ENCODE measurements around the gene CELF2.

DNA sequence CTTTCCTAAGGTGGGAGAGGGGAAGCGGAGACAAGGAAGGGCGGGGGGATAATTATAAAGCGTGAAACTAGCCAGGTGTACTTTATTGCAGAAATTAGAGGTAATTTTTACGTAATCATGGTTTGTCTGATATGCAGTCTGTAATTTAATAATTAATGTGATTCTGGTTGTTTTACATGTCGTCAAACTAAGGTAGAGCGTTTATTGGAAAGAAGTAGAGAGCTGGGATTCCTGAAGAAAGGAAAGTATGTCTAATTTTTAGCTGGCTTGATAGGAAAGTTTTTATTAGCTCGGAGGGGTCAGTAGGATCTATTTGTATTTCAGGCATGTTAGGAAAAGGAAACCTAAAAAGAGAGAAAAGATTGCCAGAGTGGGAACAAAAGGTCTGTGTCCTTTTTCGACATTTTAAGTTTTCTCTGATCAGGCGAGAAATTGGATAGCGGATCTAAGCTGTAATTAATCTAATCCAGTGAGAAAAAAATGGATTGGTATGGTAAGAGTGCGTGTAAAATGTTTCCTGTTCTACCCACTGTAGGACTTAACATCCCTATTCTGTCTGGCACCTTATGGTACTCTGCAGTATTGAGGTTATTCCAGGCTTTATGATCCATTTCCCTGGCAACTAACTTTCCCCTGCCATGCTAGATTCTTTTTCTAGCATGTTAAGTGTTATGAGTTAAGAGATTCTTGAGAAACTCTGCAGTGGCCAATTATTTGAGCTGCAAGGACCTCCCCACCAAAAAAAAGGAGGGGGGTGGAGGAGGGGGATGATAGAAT, 1.4 kb downstream of the CELF2 start:
- no peak for TF ChIP-seq POLR2AphosphoS5 (IDR thresholded peaks at IDR 0.05)
- TF ChIP-seq, protein P1, sequence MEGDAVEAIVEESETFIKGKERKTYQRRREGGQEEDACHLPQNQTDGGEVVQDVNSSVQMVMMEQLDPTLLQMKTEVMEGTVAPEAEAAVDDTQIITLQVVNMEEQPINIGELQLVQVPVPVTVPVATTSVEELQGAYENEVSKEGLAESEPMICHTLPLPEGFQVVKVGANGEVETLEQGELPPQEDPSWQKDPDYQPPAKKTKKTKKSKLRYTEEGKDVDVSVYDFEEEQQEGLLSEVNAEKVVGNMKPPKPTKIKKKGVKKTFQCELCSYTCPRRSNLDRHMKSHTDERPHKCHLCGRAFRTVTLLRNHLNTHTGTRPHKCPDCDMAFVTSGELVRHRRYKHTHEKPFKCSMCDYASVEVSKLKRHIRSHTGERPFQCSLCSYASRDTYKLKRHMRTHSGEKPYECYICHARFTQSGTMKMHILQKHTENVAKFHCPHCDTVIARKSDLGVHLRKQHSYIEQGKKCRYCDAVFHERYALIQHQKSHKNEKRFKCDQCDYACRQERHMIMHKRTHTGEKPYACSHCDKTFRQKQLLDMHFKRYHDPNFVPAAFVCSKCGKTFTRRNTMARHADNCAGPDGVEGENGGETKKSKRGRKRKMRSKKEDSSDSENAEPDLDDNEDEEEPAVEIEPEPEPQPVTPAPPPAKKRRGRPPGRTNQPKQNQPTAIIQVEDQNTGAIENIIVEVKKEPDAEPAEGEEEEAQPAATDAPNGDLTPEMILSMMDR (IDR thresholded peaks at IDR 0.05): no peak
- no peak for TF ChIP-seq EP300 (IDR thresholded peaks at IDR 0.05)

Measured in suprapubic skin (tissue), 4 donors.